NCI-H1105 (cell line): ENCODE measurements around the gene SIK3.

Experiments
- DNase-seq: peaks from one replicate; lab custom pipeline; 2025; lab: John Stamatoyannopoulos, UW

The SIK3 gene

DNA sequence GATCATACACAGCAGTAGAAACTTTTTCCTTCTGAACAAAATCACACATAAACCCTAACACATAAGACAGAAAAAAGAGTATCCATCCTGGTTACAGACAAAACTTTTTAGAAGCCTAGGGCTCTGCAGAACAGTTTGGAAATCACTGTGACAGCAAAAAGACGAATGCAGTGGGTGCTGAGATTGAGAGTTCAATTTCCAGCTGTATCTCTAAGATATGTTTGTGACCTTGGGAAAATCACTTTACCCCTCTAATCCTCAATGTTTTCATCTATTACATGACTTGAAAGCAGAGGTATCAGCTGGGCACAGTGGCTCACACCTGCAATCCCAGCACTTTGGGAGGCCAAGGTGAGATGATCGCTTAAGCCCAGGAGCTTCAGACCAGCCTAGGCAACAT lies 128.5 kb downstream of the SIK3 start:
- no peak for DNase-seq

- no peak for DNase-seq
These were observed 134.0 kb downstream of the SIK3 start for GRCh38 chr11:116964269-116964668.

DNA sequence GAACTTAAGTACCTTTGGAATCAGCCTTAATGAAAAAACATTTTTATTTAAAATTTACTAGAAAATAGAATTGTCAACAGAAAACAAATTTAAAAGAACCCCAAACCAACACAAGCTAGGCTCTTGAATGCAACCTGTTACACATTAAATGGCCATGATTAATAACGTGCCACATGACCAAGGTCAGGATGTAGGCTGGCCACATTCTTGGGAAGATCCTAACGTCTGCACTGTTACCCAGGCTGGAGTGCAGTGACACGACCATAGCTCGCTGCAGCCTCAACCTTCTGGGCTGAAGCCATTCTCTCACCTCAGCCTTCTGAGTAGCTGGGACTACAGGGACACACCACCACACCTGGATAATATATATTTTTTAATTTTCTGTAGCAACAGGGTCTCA lies 134.4 kb downstream of the SIK3 start:
- DNase-seq = no peak

GRCh38 chr11:116962108-116962507 lies 136.1 kb downstream of the SIK3 start:
- DNase-seq = no peak

DNA sequence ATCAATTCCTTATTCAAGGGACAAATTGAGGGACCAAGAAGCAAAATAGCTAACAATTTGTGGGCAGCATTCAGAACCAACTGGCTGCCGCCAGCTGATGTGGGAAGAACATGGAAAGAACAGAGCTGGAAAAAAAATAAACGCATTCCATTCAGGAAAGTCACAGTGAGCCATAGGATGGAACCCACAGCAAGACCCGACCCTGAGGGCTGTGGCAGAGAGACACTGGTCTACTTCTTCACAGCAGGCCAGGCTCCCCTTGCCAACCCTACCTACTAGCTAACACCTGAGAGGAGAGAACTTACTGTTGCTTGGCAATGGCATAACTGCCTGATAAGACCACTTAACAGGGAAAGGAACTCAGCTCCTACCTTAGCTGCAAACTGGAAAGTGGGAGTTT lies 137.3 kb downstream of the SIK3 start:
- DNase-seq = no peak

DNA sequence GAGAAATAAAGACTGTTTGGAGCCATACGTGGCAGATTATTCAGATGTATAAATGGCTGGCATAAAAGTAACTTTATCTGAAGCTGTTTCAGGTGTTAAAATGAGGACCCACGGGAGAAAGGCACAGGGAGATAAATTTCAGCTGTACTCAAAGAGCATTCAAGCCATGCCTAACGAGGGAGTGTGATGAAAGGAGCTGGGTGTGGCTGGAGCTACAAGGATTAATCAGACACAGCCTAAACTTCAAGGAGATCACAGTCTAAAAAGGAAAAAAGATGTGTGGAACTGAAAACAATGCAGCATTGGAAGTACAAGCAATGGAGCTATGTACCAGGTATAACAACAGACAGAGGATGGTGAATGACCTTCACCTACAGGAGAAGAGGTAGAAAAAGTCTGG lies 140.0 kb downstream of the SIK3 start:
- DNase-seq = no peak

GRCh38 chr11:116955949-116956348 lies 142.3 kb downstream of the SIK3 start:
- DNase-seq = no peak

- no peak for DNase-seq
These were observed 142.7 kb downstream of the SIK3 start for GRCh38 chr11:116955548-116955947.

DNA sequence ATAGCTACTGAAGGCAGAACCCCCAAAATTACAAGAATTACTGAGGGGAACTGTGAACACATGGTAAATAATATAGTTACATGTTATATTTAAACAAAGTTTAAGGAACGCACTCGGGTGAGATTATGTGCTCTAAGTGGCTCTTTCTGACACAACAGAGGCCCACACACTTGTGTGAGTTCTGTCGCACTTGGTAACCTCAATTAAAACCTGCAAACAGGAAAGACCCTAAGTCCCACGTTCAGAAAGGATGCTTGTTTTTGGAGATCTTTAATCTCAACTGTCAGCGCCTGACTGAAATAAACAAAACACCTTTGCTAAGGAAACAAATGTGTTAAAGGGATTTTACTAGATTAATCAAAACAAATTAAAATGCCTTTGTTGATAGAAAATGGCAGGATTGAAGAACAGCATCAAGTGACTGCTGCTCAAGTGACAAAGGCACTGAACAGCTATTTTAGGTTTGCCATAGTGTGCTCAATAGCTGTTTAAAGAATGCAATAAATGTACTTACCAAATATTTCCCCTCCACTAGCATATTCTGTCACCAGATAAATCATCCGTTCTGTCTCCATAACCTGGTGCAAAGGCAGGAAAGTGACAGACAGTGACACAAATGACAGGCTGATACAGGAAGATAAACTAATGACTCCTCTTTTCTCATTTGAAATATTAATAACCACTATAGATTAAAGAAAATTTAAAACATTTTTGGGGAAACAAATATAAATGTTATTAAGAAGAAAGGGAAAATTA lies 144.5 kb downstream of the SIK3 start:
- DNase-seq = no peak

- no peak for DNase-seq
These were observed 146.5 kb downstream of the SIK3 start for GRCh38 chr11:116951762-116952161.

DNA sequence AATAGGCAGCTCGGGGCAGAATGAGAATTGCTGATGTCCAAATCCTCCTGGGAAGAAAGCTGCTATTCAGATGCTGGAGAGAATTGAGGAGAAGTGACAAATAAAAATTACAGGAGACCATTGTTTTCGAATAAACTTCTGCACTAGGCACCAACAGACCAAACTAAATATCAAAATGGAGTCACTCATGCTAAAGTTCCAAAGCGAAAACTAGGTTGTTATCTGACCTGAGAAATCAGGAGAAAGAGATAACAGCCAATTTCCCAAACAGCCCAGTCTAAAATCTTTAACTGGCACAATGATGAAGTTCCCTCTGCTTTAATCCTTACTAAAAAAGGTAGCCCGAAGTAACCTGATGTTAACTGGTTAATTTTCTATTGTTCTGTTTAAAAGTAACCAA lies 148.0 kb downstream of the SIK3 start:
- no peak for DNase-seq

DNA sequence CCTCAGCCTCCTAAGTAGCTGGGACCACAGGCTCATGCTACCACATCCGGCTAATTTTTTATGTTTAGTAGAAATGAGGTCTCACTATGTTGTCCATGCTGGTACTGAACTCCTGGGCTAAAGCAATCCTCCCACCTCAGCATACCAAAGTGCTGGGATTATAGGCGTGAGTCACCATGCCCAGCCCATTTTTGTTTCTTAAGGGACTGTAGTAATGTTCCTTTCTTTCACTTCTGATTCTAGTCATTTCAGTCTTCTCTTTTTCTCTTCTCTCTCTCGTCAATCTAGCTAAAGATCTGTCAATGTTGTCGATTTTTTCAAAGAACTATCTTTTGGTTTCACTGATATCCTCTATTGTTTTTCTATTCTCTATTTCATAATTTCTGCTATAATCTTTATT lies 149.8 kb downstream of the SIK3 start:
- DNase-seq = no peak

DNA sequence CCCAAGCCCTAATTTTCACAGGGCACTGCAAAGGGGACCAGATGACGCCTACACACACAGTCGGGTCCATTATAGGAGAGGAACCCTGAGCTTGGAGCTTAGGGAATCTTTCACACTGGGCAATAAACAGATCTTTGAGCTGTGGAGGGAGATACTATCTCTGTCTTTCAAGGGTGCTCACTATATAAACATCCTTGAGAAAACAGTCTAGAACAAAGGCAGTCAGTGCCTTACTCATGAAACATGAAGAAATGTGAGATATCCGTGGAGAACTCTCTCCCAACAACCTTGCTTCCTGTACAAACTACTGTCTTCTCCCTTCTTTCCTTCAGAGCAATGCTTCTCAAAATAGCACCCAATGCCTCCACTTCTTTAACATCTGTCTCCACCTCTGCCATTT lies 151.8 kb downstream of the SIK3 start:
- DNase-seq = no peak

DNA sequence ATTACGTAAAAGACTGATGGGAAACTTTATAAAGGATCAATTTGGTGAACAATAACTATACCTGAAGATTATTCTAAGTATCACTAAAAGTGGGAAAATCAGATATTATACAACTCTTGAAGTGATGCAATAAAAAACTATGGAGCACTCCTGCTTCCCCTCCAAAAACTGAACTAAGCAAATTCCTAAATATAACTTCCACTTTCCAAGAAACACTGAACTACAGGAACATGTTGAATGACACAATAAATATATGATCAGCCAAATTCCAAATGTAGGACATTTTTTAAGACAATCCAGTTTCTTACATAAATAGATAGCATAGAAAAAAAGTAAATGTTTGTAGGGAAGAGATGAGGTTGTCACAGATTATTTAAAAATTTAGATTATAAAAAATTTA lies 158.7 kb downstream of the SIK3 start:
- no peak for DNase-seq

GRCh38 chr11:116938471-116939070 lies 159.7 kb downstream of the SIK3 start:
- DNase-seq = no peak

GRCh38 chr11:116936754-116937446 lies 161.3 kb downstream of the SIK3 start:
- DNase-seq = no peak

DNA sequence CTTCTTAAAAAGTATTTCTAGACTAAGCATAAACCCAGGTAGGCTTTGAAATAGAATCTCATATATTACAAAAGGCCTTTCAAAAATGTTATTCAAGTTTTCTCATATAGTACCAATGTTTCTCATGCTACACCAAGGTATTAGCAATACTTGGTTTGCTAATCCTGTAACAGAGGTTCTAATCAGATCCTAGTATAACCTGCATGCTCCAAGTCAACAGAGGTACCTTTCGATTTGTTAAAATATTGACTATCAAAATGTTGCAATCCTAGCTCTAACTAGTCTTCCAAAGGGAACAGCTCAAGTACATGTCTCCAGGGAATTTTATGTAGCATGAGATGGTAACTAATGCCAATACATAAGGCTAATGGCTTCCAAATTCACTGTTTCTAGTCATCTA lies 162.7 kb downstream of the SIK3 start:
- DNase-seq = no peak

DNA sequence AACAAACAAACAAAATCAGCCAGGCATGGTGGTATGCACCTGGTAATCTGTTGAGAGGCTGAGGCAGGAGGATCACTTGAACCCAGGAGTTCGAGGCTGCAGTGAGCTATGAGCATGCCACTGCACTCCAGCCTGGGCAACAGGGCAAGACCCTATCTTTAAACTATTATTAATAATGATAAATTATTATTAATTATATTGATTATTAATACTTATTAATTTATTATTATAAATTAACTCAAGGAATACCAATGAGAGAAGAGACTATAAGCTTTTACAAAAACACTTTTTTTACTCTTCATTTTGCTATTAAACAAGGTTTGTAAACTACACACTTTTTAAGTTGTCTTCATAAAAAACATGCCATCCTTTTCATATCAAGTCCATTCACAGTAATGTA lies 163.1 kb downstream of the SIK3 start:
- DNase-seq = no peak

DNA sequence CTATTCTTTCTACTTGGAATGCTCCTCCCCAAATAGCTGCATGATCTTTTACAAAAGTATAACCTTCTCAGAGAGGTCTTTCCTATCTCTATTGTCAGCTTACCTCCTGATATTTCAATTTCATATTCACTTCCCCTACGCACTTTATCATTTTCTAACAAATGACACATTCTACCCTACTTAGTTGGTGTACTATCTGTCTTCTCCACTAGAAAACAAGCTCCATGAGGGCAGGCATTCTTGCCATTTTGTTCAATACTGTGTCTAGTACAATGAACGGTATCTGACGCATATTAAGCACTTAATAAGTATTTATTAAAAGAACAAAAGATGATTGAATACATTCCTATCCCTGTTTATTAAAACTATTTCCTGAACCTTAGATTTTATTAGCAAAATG lies 164.3 kb downstream of the SIK3 start:
- DNase-seq = no peak

DNA sequence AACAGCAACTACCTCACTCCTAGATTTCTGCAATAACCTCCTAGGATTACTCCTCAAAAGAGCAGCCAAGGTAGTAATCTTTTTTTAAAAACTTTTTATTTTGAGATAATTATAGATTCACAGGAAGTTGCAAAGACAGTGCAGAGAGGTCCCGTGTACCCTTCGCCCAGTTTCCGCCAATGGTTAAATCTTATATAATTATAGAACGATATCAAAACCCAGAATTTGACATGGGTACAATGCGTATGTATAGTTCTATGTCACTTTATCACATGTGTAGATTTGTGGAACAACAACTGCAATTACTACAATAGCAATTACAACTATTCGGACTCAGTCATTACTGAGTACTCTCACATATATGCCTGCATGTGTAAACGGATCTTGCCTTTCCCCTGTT lies 166.0 kb downstream of the SIK3 start:
- no peak for DNase-seq

- DNase-seq = no peak
These were observed 166.8 kb downstream of the SIK3 start for GRCh38 chr11:116931206-116931953.

DNA sequence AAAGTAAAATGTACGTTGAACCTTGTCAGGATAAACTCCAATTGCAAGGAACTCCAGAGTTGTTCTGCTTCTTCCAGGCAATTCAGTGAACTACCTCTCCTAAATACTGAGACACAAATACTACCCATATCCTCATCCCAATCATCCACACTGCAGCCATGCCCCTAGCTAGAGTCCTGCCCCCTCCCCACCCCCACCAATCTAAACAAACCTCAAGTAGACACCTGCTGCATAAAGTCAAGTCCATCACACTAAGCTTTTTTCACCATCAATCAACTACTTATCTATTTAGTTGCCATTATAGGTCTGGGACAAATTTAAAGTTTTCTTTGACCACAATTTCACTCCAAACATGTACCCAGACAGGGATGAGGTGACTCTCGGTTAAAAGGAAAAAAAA lies 167.6 kb downstream of the SIK3 start:
- DNase-seq = no peak

GRCh38 chr11:116930177-116930576 lies 168.1 kb downstream of the SIK3 start:
- no peak for DNase-seq
